GM04503 (cell line): ENCODE measurements around the gene OPCML.

ENCODE experiments used
- DNase-seq: peaks from one replicate; pipeline ENCODE4 v3.0.0-alpha.2; 2012; ENCODE audit warnings: low read depth

The OPCML gene

DNA sequence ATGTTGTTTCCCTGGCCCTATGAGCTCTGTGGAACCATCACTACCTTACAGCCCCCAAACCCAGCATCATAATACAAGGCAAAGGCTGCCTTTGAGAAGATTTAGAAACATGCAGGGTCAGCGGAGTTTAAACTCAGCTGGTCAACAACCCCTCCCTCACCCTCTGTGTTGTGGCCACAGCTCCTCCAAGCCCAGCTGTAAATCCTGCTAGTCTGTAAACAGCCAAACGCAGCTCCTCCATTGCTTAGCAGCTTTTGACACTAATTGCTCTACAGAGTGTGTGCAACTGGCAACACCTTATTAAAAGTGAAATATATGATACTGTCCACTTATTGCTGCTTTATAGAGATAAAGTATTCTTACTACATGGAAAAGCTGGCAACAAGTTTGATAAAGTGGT is 29.1 kb downstream of the OPCML start:
- DNase-seq, result no peak

DNA sequence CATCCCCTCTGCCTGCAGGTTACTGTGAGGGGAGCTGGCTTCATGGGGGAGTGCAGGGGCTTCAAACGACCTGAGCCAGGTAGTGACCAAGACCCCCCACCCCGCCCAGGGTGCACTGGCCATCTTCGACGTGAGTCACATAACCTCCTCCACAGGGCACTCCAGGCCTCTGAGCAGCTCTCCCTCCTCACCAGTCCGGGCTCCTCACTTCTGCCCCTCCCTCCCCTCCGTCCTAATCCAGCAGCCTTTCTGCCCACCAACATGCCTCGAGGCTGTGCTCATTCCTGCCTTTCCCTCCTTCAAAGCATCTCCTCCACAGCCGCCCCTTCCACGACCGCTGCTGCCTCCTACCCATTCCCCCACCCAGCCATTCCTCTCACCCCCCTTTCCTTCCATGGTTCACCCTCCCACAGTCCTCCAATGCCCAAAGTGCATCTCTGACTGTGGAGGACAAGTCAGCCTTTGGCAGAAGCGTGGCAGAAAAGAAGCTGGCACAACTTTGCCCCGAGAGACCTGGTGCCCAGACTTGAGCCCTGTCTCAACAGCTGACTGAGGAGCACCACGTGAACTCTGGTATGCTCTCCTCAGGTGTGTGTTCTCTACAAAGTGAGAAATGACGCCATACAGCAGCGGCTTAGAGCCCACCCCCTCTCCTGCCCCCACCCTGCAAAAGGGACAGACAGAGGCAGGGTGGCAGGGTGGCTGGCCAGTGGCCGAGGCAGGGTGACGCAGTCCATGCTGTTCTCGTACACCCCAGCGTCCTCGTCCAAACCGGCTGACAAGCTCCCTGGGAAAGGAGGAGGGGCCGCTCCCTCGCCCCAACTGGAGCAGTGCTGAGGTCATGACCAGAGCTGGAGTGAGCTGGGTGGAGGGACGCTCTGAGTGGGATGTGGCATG is 30.4 kb downstream of the OPCML start:
- no peak for DNase-seq

DNA sequence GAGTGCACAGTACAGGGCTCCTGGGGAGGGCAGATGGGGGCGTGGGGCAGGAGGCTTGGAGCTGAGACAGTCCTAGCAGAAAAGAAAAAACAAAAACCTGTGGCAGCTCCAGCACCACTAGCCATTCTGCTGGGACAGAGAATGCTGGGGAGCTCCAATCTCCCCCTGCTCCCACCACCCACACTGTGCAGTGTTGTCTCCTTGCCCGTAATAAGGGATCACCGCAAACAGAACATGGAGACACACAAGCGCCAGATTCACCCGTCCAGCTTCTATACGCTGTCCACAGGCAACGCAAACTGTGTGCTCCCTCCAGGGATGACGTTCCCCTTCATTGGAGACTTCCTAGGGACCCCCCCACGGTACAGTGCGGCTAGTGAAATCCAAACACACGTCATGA is 31.4 kb downstream of the OPCML start:
- DNase-seq, result no peak

DNA sequence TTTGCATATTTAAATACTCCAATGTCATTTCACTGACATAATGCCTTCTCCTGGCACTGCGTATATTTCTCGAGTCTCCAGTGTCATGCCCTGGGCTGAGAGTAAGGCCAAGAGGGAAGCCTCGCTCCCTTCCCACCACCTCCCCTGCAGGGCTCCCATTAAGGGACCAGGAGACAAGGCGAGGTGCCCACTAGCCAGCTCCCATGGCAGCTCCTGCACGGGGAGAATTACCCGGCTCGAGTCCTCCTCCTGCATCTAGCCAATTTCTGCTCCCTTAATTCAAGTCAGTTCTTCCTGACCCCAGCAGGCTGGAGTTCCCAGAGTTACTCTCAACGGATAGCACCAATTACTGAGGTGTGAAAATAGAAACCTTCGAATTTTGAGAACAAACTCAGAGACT is 31.9 kb downstream of the OPCML start:
- DNase-seq, result no peak

DNA sequence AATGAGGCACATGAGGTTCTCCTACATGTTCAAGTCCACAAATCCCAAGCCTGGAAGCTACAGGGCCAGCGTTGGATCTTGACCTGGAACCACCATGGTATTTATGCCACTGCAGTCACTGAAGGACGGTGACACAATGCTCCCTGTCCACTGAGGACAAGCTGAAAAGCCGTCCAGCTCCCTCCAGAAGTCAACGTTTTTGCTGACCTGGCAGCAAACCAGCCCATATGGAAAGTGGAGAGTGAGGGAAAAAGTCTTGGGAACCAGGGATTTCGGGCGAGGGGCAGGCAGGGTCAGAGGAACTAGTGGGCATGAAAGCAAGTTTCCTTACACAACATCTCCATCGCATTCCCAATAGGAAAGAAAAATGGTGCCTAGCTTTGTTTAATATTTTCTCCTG is 33.3 kb downstream of the OPCML start:
- no peak for DNase-seq

DNA sequence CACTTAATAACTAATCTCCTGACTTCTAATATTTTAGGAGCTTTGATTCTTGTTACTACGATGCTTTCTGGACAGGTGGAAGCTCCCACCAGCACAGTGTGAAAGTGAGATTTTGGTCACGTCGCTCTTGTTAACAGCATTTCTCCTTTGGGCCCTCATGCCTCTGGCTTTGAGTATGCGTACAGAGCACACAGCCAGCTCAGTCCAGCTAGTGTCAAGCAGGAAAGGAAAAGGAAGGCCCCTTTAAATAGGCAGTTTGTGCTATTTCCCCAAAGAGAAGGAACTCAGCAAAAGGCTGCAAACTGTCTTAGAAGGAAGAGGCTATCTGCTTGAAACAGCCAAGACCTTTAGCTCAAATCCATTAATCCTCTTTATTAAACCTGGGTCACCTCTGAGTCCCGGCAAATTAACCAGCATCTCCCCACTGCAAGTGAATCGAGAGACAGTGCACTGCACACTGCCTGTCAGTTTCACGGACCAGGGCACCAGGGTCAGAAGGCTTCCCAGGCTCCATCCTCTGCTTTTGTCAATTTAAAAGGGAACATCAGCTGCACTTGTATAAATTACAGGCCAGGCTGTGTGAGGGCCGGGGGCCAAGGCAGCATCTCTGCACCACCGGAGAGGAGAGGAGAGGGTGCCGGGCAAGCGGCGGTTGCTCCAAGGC is 34.7 kb downstream of the OPCML start:
- DNase-seq, result no peak

DNA sequence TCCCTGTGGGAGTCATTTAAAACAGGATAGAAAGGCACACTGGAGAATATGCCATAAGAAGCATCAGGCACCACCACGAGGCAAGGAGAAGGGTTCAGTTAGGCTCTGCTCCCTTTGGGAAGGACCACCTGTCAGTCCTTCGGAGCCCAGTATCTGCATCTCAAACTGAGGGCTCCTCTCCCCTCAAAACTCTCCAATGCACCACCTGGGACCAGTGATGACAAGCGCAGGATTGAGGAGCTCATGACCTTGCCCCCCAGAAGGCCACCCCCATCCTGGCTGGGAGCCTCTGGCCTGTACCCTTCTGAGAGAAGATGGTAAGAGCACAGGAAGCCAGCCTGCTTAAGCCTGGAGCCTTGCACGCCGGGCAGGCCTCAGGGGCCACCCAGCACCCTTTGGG is 39.4 kb downstream of the OPCML start:
- no peak for DNase-seq

DNA sequence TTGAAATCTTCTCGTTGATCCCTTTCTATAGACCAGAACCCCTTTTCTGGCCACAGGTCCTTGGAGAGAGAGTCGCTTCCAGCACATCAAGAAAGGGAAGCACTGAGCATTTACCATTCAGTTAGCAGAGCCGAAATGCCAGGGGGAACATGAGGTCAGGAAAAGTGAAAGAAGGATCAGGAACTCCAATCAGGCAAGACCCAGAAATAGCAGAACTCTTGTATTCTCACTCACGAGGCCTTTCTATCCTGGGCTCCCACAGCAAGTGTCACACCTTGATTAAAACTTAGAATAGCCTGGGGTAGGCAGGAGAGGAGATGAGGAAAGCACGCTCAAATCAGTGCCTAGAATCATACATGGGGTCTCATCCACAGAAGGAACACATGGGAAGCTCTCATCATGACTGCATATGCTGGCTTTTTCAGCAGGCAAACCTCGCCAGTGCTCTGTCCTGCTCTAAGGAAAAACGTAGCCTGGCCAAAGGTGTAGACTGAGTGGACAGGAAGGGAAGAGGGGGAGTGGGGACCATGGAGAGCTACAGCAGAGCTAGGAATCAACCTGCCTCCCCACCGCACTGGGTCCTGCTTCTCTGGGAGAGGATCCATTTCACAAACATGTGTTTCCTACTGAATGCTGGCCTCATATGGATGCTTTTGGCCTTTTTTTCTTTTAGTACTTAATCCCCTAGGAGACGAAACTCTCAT is 40.5 kb downstream of the OPCML start:
- DNase-seq, result no peak

DNA sequence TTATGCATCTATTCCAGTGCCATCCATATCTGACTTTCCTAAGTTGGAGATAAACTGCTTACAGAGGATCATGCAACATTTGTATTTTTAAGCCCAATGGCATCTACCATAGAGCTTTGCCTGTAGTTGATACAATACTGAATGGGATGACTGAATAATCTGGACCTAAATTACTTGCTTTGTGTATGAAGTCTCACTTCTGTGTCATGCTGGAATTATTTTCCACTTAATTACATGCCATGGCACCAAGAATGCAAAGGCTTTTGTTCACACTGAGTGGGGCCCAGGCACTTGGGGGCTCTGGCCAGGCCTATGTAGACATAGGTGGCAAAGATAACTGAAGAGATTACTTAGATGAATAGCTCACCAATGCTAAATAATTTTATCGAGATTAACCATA is 51.6 kb downstream of the OPCML start:
- no peak for DNase-seq

DNA sequence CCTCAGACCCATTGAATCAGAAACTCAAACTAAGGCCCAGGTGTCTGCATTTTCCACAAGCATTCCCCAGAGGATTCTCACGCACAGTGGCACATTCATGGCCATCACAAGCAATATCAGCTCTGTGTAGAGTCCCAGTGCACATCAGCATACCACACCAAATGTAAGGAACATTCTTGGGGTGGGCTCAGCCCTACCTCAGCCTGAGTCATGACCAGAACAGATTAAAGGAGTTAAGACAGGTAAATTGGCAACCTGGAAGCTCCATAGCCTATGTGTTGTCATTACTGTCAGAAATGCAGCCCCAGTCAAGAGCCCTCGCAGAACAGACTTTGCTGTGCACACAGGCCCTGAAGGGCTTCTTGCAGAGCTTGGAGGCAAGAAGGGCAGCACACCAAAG is 53.1 kb downstream of the OPCML start:
- no peak for DNase-seq

DNA sequence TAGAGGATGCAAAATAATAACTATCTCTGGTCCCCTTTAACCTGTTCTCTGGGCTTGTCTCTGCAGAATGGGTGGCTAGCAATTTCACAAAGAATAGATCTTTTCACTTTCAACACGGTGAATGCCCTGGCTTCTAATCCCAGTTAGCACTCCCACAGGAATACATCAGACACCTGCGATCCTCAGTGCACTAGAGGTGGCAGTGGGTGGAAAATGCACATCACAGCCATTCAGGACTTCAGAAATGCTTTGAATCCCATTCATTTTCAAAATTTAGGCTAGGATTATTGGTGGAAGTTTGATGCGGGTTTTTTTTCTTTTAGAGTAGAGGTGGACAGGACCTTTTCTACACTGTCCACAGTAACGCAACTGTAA is 55.1 kb downstream of the OPCML start:
- DNase-seq, result no peak

DNA sequence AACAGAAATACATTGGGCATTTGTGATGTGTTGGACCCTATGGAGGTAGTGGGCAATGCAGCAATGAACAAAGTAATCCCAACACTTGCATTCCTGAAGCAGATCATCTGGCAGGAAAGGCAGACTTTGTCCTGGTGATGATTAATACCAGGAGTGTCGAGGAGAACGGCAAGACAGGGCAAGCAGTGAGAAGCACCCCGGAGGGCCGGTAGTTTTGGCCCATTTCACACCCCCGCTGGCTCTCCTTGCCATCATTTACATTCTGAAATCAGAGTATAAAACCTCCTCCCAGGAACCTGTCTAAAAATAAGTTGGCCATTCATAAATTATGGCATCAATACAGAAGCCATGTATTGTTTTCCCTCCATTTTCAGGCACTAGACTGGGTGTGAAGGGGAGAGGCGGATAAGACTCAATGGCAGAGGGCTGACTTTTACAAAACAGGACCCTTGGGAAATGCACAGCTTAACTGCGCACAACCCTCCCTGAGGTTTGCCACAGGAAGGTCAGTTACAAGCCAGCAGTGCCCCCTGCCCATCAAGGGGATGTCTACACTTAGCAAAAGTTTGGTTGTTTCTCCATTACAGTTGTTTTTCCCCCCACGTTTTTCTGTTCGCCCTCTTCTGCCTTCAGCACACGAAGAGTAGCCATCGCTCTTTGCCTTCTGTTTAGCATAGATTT is 55.6 kb downstream of the OPCML start:
- no peak for DNase-seq

DNA sequence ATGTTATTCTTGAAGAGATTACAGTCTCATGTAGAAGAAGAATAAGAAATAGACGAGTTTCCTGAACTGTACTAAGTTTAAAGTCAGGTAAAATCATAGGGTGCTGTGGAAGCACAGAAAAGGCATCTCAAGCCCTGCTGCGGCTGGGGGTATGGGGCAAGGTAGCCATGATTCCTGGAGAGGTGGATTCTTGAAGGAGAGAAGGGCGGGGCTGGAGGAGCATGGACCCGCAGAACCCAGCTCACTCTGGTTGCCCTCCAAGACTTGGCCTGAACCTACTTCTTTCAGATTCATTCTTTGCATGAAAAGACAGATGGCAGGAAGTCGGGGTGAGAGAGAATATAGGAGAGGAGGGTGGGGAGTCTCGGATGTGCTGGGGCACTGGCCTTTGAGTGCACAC is 57.8 kb downstream of the OPCML start:
- DNase-seq, result no peak

DNA sequence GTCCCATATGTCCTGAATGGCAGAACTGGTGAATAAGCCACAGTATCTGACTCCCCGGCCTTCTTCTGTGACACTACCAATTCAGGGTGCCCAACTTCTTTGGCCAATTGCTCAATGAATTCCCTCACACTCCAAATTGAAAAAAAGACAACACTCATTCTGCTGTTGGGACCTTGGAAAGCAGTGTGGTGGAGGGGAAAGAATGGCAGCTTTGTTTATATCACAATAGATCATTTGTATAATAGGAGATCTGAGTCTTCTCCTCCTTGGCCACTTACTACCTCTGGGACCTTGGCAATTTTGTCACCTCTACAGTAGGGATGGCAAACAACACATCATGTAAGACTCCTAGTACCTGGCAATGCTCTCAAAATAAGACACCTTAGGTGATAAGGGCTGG is 64.6 kb downstream of the OPCML start:
- DNase-seq, result no peak

DNA sequence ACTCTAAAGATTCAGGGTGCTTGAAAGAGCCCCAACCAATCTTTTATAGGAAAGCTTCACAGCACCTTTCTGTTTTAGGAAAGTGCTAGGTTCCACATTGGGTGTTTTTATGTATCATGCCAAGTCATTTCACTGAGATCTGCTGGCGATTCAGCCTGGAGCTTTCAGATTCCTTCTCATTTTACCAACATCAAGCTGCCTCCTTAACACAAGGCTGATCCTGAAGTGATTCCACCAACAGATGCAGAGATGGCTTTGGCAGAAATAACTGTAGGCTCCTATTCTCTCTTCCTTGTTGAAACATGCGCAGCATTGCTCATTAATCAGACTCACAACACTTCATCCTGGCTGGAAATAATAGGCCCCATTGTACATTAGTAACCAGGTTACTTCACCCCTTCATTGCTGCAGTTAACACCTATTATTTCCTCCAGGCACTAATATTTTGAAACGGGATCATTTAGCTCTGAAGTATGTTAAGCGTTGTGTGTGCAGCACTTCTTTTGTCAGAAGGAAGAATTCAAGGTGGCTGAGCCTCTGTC is 89.0 kb downstream of the OPCML start:
- DNase-seq, result no peak

DNA sequence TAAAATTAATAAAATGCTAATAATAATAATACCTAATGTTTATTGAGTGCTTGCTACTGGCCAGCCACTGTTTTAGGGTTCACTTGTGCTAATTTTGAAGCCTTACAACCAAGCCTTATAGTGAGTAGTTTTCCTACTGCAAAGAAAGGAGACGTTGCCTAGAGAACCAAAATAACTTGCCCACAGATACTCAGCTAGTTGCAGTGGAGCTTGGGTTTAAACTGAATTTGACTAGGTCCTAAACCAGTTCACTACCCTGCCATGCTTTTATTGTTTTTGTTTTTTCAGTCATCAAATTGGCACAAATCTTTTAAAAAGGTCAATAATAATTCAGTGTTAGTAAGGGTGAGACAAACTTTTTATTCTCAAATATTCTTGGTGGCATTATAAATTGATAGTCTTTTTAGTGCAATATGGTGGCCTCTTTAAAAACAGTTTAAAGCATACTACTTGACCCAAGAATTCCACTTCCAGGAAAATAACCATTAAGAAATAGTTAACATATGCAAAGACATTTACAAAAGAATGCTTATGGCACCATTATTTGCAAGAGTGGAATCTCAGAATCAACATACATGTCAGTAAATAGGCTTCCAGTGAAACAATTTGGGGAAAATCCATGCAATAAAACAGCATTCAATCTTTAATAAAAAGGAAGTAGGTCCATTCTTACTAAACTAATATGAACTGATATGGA is 90.2 kb downstream of the OPCML start:
- DNase-seq, result no peak

DNA sequence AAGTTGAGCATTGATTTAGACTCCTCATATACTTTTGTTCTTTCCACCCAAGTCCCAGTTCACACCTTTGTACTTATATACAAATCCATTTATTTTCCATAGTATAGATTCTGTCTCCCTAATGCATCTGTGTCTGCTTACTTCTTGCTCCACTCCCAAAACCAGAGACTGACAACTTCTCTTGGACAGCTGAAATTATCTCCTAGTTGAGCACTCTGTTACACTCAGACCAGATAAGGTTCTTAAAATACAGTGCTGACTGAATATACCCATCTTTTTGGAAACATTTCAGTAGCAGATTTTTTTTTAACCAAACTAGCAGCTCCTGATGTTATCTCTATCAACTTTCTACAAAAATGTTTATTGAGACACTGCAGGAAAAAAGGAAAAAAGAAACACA is 106.3 kb downstream of the OPCML start:
- no peak for DNase-seq

DNA sequence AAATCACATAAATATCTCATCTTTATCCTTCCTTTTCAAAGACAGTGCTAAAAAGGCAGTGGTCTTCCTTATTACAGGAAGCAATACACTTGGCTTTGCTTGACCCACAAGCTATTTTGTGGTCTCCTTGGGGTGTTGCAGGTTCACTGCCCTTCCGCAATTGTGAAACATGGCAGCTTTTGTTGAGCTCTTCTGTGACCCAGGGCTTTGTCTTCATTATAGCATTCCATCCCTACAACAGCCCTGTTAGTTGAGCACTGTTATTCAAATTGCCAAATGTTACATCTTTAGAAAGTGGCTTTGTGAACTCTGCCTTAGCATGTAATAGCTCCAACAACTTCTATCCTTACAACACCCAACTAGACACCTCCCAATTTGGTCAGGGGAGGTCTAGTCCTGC is 107.1 kb downstream of the OPCML start:
- no peak for DNase-seq

DNA sequence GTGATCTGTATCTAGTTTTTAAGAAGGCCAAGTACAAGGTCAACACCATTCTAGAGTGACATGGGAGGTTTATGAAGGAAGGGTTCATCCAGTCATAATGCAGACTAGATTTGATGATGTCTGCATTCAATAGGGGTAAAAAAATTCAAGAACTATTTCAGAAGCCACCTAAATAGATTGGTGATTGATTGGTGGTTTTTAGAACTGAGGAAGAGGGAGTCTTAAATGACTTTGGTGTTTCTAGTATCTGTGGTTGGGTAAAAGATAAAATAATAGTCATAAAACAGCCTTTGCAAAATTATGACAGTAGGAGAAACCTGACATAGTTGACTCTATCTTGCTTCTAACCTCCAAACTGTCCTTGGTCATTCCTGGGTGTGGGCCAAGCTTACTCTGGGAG is 114.1 kb downstream of the OPCML start:
- no peak for DNase-seq

DNA sequence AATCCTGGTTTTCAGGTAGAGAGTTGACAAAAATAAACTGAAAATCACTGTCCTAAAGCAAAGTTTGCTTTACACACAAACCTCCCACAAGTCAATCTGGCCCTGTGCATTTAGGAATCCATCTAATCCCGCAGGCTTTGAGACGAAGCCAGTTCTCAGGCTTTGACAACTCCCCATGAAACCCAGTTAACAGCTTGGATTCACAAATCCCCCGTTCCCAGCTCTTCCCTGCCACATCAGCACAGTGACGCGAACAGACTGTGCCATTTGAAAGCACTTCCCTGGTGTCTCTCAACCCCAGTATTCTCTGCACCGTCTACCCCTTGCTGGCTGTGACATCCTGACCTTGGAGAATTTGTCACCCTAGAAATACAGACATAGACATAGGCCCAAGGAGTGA is 117.8 kb downstream of the OPCML start:
- DNase-seq, result no peak

DNA sequence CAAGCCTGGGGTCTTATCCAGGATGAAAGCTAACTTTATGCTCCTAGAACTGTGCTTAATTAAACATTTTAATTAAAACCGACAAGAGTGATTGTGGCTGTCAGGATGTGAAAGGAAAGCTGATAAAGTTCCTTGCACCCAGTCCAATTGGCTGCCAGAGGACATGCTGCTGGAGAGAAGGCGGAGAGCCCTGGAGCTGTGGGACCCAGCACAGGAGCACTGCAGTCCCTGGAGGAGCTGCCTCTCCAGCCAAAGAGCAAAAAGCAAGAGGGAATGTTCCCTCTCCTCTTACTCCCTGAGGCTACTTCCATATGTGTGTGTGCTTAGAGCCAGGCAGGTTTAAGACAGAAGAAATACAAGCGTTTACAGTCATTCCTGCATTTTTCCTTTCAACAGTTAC is 118.6 kb downstream of the OPCML start:
- DNase-seq, result no peak

DNA sequence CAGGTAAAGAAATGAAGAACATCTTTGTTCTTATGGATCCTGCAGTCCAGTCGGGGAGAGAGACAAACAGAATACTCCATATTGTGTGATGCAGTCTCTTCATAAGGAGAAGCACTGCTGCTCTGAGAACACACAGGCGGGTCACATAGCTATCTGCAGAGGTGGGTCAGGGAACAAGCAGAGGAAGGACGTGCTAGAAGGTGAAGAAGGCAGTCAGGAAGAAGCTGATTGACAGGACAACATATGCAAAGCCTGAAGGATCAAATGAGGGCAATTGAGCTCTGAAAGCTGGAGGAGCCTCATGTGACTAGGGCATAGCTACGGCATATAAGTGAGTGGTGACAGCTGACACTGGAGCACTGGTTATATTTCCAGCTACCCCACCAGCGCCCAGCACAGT is 122.5 kb downstream of the OPCML start:
- no peak for DNase-seq
